HG03025 (cell line): ENCODE measurements around the gene THADA.

Source experiments
- ATAC-seq: cut with Tn5 transposase; IDR thresholded peaks from one replicate; pipeline ENCODE4 v1.9.1; 2021; ENCODE audit warnings: mild to moderate bottlenecking, moderate library complexity; ENCODE audit not compliant: unreplicated experiment, low FRiP score

THADA gene

DNA sequence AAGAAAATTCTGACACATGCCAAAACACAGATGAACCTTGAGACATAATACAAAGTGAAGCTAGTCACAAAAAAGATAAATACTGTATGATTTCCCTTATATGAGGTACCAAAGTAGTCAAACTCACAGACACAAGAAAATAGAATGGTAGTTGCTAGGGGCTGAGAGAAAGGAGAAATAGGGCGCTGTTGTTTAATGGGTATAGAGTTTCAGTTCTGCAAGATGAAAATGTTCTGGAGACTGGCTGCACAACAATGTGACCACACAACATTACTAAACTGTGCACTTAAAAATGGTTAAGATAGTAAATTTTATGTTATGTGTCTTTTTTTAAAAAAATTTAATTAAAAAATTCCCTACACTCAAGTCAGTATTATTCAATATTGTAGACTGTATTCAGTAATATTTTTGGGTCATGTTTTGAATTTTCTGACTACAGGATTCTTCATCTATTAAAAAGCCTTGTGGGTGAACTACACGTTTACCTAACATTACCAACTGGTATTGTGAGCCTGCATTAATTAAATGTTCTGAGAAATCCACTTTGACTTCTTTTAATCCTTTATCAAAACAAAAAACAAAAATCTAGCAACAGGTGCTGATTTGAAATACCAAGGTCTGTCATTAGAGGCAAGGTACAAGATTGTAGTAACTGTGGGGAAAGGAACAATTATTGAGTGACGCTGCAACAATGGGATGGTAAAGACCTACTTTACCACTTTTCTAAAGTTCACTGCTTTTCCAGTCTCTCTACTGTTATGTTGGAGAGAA is 228.6 kb downstream of the THADA start:
- no peak for ATAC-seq

DNA sequence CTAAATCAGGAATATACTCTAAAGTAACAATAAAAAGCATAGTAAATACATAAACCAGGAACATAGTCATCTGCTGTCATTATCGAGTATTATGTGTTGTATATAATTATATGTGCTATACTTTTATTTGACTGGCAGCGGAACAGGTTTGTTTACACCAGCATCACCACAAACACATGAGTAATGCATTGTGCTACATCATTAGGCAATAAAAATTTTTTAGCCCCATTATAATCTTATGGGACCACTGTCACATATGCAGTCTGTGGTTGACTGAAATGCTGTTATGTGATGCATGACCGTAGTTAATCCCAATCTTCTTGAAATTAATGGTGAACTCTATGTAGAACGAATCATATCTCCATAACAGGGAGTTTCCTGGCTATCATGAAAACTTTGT is 232.7 kb downstream of the THADA start:
- no peak for ATAC-seq

DNA sequence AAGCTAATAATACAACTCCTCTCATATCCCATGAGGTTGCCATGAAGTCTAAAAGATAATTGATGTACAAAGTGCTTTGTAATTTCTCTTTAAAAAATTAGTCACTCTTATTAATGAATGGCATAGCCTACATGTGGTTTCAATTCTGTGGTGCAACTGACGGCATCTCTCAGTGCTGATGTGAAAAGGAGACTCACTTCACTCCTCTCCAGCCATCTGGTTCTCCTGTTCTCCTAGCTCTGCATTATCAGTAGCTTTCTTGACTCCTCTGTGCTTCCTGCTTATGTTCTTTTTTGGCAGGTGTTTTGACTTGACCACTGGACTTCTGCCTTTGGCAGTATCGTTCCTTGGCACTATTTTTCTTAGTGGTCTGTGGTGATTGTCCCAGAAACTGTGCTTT is 234.6 kb downstream of the THADA start:
- no peak for ATAC-seq

DNA sequence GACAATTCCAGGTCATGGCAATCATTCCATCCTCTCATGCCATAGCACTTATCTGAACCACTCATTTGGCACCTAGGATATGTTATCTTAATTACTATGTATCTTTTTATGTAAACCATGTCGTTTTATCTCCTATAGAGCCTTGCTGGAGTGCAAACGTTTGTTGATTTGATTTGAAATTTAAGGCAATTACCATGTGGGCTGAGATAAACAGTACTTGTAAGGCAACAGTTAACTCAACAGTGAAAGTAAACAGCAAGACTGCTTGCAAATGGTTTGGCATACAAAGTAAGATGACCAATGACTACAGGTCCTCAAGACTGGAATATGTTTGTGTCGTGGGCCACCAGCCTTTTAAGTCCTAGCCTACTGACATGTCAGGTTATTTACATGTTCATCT is 235.7 kb downstream of the THADA start:
- no peak for ATAC-seq

DNA sequence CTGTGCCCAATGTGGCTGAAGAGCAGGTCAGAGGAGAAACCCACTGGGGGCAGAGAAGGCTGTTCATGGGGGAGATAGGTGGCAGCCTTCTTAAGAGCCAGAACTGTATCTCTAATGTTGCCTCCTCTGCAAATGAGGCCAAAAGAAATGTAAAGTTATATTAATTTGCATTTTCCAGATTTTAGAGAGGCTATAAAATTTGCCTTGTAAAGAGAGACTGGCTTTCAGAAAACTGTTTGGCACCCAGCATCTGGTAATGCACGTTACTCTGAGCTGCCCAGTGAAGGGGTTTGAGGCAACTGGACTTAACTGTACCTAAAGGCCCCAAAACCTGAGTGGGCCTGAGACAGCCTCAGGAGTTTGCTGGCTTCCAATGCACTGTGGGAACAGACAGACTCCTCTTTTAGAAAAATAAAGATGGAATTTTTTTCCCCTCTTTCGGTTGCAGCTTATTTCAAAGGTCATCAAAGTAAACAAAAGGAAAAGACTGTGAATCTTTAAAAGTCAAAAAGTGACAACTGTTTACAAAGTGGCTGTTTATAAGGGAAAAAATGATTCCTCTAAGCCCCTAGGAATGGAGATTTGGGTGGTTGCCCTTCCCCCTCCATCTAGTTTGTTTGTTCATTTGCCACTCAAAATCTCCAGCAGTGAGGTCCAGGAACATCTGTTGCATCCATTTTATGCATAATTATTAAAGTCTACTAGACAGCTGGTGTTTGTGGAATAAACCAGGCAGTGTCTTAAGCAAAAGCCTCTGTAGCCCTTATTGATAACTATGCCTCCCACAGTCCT is 237.2 kb downstream of the THADA start:
- ATAC-seq = no peak

DNA sequence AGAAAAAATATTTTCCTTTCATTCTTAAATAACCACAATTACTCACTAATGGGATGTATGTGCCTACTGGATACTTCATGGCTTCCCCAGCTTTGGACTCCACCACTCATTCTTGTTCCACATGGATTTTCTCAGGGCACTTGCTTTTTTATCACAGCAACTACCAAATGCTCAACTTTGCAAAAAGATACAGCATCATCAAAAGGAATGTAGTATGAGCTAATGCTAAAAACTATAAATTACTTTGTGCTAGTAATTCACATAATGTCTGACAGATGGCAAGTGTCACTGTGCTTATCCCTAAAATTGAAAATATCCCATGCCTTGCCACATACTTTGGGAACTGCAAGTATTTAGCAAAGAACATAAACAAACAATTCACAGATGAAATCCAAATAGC is 239.1 kb downstream of the THADA start:
- ATAC-seq = no peak

DNA sequence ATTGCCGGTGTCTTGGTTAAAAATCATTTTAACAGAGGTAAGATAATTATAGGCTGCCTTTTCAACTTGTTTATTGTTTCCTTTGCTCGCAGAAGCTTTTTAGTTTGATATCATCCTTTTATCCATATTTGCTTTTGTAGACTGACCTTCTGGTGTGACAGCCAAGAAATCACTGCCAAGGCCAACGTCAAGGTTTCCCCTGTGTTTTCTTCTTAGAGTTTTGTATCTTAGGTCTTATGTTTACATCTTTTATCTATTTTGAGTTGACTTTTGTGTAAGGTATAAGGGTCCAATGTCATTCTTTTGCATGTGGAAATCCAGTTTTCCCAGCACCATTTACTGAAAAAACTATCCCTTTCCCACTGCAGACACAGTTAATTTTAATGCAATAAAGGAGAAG is 240.4 kb downstream of the THADA start:
- no peak for ATAC-seq

DNA sequence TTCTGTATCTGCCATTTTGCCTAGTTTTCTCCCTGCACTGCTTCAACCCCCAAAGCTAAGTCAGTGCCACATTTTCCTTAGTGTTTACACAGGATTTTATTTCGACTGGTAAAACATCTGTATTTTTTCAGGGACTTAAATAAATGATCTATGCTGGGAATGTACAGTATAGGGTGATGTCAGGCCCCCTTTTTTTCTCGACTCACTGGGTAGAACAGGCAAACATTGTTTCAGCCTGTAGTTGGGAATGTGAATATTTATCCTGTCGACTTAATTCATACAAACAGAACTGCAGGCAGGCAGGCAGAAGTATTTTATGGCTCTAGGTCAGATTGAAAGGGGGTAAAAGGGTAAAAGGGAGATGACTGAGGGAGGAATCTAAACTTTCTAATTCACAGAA is 245.9 kb downstream of the THADA start:
- no peak for ATAC-seq

DNA sequence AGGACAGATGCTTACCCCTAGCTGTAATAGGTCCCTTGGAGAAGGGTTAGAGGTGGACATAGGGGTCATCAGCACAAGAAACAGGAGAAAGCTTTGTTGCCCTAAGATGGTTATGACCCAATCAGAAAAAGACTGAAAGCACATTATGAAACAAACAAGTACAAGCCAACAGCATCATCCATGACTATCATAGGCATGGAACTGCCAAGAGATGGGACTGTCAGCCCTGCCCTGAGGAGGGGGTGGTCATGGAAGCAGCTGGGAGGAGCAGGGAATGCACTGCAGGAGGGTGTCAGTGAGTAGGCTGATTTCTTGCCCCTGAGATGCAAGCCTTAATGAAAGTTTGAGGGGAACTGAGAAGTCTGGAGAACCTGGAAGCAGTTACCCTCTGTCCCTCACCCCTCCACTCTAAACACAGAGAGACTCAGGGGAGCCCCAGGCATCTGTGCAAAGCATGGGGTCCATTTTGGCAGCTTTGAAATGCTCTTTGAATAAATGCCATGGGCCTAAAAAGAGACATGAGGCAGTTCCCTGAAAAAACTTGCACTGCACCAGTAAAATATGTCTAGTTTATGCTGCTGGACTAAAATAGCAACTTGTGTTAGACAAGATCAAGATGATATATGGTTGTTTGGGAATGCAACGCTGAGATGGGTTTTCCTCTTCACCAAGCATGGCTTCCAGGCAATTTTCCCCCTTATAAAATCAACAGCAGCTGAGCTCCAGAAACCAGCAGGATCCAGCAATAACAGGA is 246.8 kb downstream of the THADA start:
- ATAC-seq = no peak

DNA sequence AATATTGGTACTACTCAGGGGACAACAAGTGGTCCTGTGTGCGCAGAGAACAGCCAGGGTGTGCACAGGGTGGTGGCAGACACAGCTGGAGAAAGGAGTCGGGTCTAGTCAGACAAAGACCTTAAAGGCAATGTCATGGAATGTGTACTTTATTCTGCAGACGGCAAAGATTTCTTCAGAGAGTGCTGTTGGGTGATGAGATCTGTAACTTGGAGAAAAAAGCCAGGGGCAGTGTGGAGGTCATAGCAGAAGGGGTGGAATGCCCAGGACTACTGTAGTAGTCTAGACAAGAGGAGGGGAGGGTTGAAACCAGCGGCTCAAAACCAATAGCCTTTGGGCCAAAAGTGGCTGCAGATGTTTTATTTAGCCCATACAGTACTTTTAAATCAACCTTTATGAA is 248.1 kb downstream of the THADA start:
- no peak for ATAC-seq

DNA sequence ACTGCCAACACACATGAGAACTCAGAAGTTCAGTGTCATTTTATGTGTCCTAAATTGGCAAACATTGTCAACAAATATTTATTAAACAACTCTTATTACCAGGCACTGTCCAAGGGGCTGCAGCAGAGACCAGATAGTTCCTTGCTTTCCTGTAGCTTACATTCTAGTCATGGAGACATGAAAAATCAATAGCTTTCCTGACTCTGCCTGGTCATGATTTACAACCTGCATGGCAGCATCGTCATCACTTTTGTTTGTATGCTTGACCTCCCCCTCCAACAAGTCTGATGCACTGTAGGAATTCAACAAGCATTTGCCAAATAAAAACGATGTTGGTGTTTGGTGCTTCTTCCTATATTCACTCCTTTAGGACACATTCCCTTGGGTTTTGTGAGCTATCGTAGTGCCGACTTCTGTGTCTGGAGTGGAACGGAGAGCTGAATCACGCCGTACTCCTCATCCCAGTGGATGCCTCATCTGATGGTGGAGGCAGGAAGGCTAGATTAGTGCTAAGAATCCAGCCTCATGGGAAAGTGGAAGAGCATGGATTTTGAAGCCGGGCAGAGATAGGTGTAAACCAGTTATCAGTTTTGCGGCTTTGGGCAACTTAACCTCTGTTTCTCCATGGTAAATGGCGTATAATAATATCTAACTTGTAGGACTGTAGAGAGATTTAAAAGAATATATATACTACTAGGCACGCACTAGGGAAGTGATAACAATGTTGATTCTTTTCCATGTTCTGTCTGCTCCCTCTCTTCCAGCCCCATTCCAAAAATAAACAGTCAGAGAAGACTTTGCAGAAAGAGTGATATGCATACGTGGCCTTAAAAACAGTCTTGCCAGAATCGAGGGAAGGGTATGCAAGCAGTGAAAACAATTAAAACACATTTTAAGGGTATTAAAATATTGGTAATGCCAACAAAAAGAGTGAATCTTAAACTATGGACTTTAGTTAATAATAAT is 249.0 kb downstream of the THADA start:
- no peak for ATAC-seq

DNA sequence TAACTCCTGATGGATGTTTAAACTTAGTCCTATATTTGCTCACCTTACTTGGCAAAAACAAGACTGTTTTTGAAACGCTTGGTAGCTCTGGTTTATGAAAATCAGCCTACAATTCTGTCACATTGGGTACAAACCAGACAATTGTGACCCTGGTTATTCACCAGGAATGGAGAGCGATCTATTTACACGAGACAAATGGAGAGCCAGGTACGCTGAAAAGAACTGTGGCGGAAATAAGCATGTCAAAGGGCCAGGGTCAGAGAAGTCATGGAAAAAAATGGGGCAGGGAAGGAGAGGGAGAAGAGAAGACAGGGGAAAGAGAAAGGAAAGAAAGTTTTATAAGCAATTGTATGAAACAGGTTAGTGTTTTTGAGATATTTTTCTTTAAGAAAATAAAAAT is 250.0 kb downstream of the THADA start:
- ATAC-seq = no peak

DNA sequence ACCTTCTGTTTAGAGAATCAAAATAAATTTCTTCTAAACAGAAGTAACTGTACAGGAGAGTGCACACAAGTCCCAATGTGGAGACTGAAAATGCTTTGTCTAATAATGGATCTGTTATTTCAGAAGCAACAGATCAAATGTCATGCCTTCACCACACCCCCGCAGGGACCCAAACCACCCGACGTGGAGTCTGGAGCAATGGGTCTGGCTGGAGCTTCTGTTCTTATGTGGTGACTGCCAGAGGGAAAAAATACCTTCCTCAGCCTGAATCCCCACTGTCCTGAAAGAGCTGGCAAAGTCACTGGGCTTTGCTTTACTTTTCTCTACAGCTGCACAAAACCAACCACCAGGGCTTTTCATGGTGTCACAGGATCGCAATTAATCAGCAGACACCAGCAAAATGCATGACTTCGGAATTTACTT is 250.4 kb downstream of the THADA start:
- ATAC-seq = no peak

DNA sequence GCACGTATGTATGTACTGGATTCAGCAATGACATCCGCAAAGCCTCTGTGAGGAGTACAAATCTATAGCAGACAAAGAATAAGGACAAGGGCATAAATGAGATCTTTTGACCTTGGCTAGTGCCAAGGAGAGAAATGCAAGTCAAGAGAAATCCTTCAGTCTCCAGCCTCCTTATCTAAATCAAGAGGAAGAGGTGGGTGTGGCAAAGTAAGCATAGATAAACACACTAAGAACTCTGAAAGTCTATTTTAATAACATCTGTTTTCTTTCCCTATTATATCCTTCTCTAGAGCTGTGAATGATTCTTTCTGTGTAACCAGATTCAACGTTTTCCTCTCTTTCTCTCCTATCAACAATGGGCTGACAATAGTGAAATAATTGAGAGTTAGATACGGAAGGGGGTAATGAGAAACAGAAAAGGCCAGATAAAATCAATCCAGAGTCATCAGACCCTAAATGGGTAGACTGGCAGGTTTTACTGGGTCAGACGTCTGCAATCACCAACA is 250.9 kb downstream of the THADA start:
- no peak for ATAC-seq

DNA sequence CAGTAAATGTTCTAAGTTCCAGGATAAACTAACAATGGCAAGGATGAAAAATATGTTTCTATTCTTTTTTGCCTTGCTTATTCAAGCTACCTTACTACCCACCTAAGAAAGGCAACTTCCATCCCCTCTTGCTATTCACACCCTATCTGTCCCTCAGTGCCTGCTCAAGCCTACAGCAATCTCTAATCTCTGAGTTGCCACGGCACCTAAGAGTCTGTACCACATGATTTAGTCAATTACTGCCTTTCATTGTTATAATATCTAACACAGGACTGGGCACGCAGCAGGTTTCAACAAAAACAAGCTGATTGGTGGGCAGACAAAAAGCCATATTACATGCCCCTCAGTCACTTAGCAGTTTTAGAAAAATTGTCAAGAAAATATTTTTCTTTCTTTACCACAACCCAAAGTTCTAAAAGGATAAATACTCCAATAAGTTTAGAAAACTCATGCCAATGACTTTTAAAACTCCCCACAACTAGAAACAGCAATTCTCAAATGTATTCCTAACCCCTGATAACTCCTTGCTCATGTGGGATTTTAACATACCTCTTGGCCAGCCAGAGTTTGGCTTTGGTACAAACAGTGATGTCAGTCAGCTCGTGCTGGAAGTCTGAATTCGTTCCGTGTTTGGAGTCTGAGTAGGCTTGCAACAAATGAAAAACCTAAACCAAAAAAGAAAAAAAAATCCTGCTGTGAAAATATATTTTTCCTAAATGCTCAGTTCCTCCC is 252.1 kb downstream of the THADA start:
- ATAC-seq = no peak

DNA sequence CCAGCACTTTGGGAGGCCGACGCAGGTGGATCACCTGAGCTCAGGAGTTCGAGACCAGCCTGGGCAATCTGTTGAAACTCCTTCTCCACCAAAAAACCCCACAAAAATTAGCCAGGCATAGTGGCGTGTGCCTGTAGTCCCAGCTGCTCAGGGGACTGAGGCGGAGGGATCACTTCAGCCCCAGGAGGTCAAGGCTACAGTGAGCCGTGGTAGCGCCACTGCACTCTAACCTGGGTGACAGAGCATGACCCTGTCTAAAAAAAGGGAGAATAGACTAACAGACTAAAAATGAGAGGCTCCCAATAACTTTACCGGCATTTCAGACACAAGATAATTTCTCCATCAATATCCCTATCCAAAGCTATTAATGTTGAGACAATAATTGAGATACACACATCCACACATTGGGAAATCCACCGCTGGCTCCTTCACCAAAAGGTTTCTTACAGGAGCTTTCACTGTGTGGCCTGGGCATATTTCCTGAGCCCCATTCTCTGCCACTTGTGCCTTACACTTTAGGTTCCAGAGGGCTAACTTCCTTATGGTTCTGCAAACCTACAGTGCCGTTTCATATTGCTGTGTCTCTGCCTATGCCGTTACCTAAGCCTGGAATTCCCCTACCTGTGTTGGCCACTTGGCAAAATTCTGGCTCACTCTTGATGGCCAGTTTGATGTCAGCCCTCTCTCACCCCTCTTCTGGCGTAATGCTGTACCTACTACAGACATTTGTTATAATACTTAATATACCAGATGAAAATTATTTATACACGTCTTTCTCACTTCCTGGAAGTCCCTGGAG is 253.7 kb downstream of the THADA start:
- no peak for ATAC-seq

DNA sequence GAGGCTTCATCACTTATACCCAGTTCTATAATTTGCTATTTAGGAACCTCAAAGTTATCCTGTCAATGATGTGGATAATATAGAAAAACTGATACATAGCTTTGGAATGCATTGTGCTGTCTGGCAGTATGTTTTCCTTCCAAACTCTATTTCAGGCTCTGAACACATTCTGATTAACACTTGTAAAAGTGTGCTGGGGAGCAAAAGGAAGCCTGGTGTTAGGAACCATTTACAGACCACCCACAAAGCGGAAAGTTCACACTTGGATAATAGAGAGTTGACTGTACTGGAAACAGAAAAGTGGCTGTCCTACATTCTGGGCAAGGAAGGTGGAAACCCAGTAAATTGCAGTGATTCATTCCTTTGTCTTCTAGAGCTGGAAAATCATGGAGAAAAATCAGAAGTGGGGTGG is 254.9 kb downstream of the THADA start:
- ATAC-seq = no peak

DNA sequence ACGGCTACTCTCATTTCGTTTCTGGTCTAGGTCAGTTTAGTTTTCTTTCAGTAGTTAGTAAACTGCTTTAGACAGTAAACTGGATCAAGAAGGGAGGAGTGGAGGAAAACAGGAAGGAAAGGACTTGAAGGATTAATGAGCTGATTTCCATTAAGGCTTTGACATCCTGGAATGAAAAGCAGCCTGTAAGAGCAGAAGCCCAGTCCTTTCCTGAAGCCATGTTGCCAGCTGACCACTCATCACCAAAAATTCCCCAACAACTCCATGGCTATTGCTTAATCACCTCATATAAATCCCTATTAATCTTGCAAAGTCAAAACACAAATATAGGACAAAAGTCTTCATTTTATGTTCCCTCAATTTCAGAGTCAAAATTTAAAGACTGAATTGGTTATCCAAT is 255.8 kb downstream of the THADA start:
- ATAC-seq = no peak
